ENCODE results near the gene ZNF135. TPM values are rescaled to one million over a fixed set of nuclear protein-coding genes. Genes with fewer than 3 reads are reported as not detected.

The ZNF135 gene
- total RNA-seq, 1 donor from 2014 or later, result 3.8 TPM

GRCh38 chr19:58067240-58067912 is 8.3 kb downstream of the ZNF135 start:
- no peak overlapping the region for H3K4me3 ChIP-seq
- intact Hi-C loops (cut with micrococcal nuclease), result no loop called here
- H3K4me1 ChIP-seq, result no peaks in the 10 kb centered on the region
- no peak for DNase-seq
- H3K9me3 ChIP-seq (replicated peaks), result peaks cover 99% of the 10 kb centered on the region
- peaks cover 94% of the 10 kb centered on the region for H3K36me3 ChIP-seq
- no peak overlapping the region for H3K27ac ChIP-seq (replicated peaks)
- H3K27me3 ChIP-seq (ENCODE audit: low read depth), result no peaks in the 10 kb centered on the region
- TF ChIP-seq, protein P1, sequence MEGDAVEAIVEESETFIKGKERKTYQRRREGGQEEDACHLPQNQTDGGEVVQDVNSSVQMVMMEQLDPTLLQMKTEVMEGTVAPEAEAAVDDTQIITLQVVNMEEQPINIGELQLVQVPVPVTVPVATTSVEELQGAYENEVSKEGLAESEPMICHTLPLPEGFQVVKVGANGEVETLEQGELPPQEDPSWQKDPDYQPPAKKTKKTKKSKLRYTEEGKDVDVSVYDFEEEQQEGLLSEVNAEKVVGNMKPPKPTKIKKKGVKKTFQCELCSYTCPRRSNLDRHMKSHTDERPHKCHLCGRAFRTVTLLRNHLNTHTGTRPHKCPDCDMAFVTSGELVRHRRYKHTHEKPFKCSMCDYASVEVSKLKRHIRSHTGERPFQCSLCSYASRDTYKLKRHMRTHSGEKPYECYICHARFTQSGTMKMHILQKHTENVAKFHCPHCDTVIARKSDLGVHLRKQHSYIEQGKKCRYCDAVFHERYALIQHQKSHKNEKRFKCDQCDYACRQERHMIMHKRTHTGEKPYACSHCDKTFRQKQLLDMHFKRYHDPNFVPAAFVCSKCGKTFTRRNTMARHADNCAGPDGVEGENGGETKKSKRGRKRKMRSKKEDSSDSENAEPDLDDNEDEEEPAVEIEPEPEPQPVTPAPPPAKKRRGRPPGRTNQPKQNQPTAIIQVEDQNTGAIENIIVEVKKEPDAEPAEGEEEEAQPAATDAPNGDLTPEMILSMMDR (IDR thresholded peaks at IDR 0.05; ENCODE audit: borderline replicate concordance), result no peak

DNA sequence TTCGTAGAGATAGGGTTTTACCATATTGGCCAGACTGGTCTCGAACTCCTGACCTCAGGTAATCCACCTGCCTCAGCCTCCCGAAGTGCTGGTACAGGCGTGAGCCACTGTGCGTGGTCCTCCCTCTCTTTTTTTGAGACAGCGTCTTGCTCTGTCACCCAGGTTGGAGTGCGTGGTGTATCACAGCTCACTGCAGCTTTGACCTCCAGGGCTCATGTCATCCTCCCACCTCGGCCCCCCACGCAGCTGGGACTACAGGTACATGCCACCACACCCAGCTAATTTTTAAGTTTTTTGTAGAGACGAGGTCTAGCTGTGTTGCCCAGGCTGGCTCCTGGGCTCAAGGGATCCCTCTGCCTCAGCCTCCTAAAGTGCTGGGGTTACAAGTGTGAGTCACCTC is 20.7 kb downstream of the ZNF135 start:
- no peak for DNase-seq
- H3K9me3 ChIP-seq (replicated peaks), result peaks cover 95% of the 10 kb centered on the region

DNA sequence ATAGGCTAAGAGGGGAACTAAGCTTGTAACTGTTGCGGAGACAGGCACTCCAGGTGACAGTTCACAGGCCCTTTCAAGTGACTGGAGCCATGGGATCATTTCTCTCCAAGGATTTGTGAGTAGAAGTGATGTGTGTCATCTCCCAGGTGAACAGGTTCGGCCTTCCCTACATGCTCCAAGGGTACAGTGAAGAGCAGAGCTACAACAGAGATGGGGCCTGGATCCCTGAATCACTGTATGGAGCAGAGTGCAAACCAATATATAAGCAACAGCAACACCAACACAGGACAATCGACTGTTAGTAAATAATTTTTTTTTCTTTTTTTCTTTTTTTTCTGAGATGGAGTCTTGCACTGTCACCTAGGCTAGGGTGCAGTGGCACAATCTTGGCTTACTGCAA is 23.9 kb downstream of the ZNF135 start:
- Histone ChIP-seq H3K36me3 (peaks cover 74% of the 10 kb centered on the region), H3K4me3 (no peak overlapping the region), H3K4me1 (no peaks in the 10 kb centered on the region), H3K27me3 (ENCODE audit: low read depth) (no peaks in the 10 kb centered on the region), H3K27ac (replicated peaks) (no peak overlapping the region), H3K9me3 (replicated peaks) (peaks cover 83% of the 10 kb centered on the region)
- intact Hi-C loops (cut with micrococcal nuclease), result no loop called here
- DNase-seq, result no peak
- TF ChIP-seq, protein P1 (IDR thresholded peaks at IDR 0.05; ENCODE audit: borderline replicate concordance), result no peak

More for the DNA sequence above, 20.7 kb downstream of the ZNF135 start:
- intact Hi-C loops (cut with micrococcal nuclease), result no loop called here
- TF ChIP-seq, protein P1 (IDR thresholded peaks at IDR 0.05; ENCODE audit: borderline replicate concordance), result no peak
- Histone ChIP-seq H3K4me1 (no peaks in the 10 kb centered on the region), H3K4me3 (no peak overlapping the region), H3K27me3 (ENCODE audit: low read depth) (no peaks in the 10 kb centered on the region), H3K27ac (replicated peaks) (no peak overlapping the region), H3K36me3 (peaks cover 53% of the 10 kb centered on the region)

DNA sequence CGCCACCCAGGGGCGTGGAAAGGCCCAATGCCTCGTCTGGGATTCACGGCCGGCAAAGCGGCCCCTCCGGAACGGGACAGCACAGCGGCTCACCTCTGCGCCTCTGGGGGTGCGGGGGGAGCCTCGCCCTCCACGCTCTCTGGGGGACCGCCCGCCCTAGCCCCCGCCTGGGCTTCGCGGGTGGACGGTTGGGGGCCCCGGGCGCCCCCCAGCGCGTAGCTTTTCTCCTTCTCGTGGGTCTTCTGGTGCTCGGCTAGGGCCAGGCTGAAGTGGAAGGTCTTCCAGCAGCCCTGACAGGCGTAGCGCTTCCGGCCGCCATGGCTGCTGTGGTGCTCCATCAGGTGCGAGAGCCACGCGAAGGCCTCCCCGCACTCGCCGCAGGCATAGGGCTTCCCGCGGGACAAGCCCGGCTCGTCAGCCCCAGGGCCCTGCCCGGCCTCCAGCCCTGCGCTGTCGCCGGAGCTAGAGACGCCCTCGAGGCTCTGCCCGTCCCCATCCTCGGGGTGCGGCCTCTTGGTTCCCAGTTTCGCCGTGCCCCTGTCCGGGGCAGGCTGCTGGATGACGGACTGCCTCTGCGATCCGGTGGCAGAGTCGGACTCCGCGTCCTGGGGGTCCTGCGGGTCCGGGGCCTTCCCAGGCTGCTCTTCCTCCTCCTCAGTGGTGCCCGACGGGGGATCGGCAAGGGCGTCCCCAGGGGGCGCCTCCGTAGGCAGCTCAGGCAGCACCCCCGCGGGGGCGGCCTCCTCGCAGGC is 25.7 kb downstream of the ZNF135 start:
- Histone ChIP-seq H3K4me3 (no peak overlapping the region), H3K9me3 (replicated peaks) (peaks cover 78% of the 10 kb centered on the region), H3K36me3 (peaks cover 82% of the 10 kb centered on the region), H3K4me1 (no peaks in the 10 kb centered on the region), H3K27ac (replicated peaks) (no peak overlapping the region), H3K27me3 (ENCODE audit: low read depth) (no peaks in the 10 kb centered on the region)
- TF ChIP-seq, protein P1 (IDR thresholded peaks at IDR 0.05; ENCODE audit: borderline replicate concordance), result no peak
- intact Hi-C loops (cut with micrococcal nuclease), result no loop called here
- DNase-seq, result no peak

DNA sequence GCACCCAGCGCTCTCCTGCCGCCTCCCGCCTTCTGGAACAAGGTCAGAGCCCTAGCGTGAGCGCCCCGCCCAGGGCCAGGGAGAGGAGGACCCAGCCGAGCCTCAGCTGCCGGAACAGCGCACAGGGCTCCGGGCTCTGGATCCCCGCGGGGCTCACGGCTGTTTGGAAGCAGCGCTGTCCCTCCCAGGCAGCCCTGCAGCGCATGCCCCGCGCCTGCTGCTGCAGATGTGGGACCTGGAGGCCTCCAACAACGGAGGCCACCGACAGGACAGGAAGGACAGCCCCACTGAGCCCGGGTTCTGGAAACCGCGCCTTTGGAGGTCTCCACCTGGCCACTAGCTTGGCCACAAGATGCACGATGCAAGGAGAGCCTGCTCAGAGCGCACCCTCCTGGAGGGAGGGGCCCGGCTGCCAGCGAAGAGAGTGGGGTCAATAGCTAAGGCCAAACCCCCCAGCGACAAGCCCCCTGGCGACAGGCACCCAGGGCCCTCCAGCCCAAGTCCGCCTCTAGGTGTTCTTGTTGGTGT is 26.3 kb downstream of the ZNF135 start:
- TF ChIP-seq, protein P1 (IDR thresholded peaks at IDR 0.05; ENCODE audit: borderline replicate concordance), result no peak
- H3K4me1 ChIP-seq, result no peaks in the 10 kb centered on the region
- H3K36me3 ChIP-seq, result peaks cover 83% of the 10 kb centered on the region
- DNase-seq, result no peak
- H3K27ac ChIP-seq (replicated peaks), result no peak overlapping the region
- no peak overlapping the region for H3K4me3 ChIP-seq
- peaks cover 79% of the 10 kb centered on the region for H3K9me3 ChIP-seq (replicated peaks)
- intact Hi-C loops (cut with micrococcal nuclease), result no loop called here
- no peaks in the 10 kb centered on the region for H3K27me3 ChIP-seq (ENCODE audit: low read depth)

Measured in left ventricle myocardium inferior (tissue), 1 donor.